ENCODE measurements around the gene SLX1B. TPM values are rescaled to one million over a fixed set of nuclear protein-coding genes. Genes with fewer than 3 reads are reported as not detected.
"Not testable (repeated sequence)": the region's sequence is repeated elsewhere in the genome, so short reads cannot be mapped to it uniquely, and the experiment has no call there.

The SLX1B gene
- 10 to 100 TPM in 4 of 6 donors, 1 to 10 TPM in 1, not detected in 1; 9.6 to 28.0 (median 12.3) TPM for total RNA-seq

DNA sequence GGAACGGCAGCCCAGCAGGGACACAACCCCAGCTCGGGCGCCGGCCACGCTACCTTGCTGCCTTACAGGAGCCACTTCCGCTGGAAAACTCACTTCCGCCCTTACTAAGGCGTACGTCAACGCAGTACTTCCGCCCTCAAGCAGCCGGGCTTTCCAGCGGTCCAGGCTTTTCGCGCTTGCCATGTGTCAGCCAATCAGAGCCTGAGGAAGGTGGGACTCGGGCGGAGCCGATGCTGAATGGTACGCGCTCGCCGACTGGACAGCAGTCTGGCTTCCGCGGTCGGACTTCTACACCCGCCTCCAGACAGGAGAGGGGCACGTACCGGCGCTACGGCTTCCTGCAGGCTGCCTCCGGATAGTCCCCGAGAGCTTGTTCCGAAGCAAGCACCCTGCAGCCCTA lies at the start of gene SLX1B, which contains the start of gene BOLA2:
Gene SLX1B, plus strand, starts transcription at position 265 of the 400 bp plus-strand sequence.
Gene BOLA2, minus strand, starts transcription at position 83 of the 400 bp plus-strand sequence. CDS start 98 bp downstream, outside the sequence.
- H3K4me3 ChIP-seq, H3K36me3 ChIP-seq, H3K27ac ChIP-seq, H3K27me3 ChIP-seq, H3K9me3 ChIP-seq, DNase-seq, H3K4me1 ChIP-seq: not testable (repeated sequence)
- ATAC-seq (ENCODE audit: low FRiP score in 2 of 2), result peak; percentile 98
- WGBS, 2 donors, result no CpG with 5 or more reads among the region's 33 CpGs

DNA sequence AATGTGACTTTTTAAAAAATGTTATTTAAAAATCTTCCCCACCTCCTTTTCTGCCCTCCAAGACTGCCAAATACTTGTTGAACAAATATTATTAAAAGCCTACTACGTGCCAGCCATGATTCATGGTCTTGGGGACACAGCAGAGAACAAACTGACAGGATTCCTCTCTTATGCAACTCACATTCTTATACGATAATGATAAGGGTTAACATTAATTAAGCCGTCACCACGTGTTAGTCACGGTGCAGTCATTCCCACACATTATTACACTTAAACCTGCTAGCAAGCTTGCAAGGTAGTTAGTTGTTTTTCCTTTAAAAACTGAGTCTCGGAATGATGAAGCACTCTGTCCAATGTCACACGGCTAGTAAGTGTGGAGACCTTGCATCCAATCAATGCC lies 49.1 kb upstream of the SLX1B start:
- H3K27me3 ChIP-seq; H3K9me3 ChIP-seq; DNase-seq; H3K36me3 ChIP-seq; H3K4me1 ChIP-seq; H3K4me3 ChIP-seq; H3K27ac ChIP-seq; ATAC-seq (ENCODE audit: low FRiP score in 2 of 2): not testable (repeated sequence)
- 76 to 88% methylated on average over 5 to 7 of the region's 7 CpGs for WGBS, 2 donors

DNA sequence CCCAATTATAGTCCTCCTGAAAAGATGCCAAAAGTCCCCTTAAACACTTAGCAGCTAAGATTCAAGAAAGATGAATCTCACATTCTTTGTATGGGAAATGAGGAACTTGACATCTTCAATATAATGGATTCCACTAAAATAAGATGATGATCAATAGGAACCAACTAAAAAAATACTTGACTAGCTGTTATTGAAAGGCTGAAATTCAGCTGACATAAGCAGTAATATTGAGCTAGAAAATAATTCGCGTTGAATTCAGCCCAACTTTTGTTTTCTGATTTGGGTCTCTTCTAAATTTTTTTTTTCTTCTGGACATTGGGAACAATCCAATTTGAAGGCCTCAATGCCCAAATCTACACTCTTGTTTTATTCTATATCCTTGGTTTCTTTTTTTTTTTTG lies 30.7 kb upstream of the SLX1B start:
- not testable (repeated sequence) for H3K27me3 ChIP-seq; DNase-seq; ATAC-seq (ENCODE audit: low FRiP score in 2 of 2); H3K4me3 ChIP-seq; H3K9me3 ChIP-seq; H3K36me3 ChIP-seq; H3K27ac ChIP-seq; H3K4me1 ChIP-seq
- WGBS, 2 donors, result 99 to 100% methylated on average over 2 of the region's 2 CpGs

DNA sequence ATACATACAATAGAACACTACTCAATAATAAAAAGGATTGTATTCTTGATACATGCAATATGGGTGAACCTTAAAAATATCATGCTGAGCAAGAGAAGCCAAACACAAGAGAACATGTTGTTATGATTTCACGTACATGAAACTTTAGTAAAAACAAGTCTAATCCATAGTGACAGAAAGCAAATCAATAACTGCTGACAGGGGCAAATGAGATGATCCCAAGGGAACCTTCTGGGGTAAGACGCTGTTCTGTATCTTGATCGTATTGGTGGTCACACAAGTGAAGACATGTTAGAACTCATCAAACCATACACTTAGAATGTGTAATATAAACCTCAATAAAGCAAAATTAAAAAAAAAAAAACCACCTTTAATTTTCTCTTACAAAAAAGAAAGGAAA lies 28.9 kb upstream of the SLX1B start:
- DNase-seq; H3K9me3 ChIP-seq; H3K27me3 ChIP-seq; H3K4me3 ChIP-seq; H3K36me3 ChIP-seq; H3K27ac ChIP-seq; H3K4me1 ChIP-seq; ATAC-seq (ENCODE audit: low FRiP score in 2 of 2): not testable (repeated sequence)
- WGBS, 2 donors, result 93 to 94% methylated on average over 3 of the region's 3 CpGs

DNA sequence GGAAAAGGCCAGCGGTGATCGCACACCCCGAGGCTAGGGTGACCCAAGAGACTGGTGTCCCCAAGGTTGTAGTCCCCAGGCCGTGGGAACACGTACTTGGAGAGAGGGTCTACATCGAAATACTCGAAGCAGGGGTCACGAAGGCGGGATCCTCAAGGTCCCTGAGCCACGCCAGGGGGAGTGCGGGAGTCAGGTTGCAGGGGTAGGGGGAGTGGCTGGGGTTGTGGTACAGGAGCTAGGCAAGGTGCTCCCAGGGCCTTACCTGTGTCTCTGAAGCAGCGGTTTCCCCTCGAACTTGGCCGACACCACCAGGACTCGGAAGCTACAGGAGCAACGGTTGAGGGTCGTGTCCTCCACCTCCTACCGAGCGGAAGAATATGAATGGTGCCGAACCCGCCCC lies 579 bp upstream of the SLX1B start:
- not testable (repeated sequence) for DNase-seq, H3K9me3 ChIP-seq, H3K27me3 ChIP-seq, H3K4me1 ChIP-seq, H3K36me3 ChIP-seq, H3K27ac ChIP-seq, H3K4me3 ChIP-seq
- peak; percentile 4 to 23 for ATAC-seq (ENCODE audit: low FRiP score in 2 of 2)
- no CpG with 5 or more reads among the region's 21 CpGs for WGBS, 2 donors

DNA sequence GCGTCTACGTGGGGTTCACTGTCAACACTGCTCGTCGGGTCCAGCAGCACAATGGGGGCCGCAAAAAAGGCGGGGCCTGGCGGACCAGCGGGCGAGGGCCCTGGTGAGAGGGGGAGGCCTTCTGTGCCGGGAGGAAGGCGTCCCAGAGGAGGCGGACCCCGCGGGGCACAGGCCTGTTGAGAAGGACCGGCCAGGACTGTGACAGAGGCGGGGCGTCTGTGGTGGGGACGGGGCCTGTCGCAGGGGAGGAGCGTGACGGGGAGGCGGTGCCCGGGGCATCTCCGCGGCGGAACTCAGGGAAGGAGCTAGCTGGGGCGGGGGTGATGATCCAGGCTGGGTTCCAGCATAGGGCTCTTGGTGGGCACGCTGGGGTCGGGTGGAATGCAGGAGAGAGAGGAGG lies 495 bp downstream of the SLX1B start:
- WGBS, 2 donors, result no CpG with 5 or more reads among the region's 29 CpGs
- peak; percentile 92 to 94 for ATAC-seq (ENCODE audit: low FRiP score in 2 of 2)

DNA sequence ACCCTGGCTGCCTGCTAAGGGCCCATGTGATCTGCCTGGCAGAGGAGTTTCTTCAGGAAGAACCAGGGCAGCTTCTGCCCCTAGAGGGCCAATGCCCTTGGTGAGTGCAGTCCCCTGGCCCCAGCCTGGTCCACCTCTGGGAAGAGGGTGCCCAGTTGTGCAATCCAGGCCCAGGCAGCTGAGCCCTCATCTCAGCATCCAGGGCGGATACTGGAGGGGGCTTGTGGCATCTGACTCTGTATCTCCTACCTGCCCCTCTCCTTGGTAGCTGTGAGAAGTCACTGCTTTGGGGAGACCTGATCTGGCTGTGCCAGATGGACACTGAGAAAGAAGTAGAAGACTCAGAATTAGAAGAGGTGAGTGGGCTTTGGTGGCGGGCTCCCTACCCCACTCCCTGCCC lies 3.3 kb downstream of the SLX1B start:
- DNase-seq, result peak in 1 of 2 donors; percentile 1
- ATAC-seq (ENCODE audit: low FRiP score in 2 of 2); H3K27me3 ChIP-seq; H3K36me3 ChIP-seq; H3K27ac ChIP-seq; H3K4me3 ChIP-seq; H3K9me3 ChIP-seq; H3K4me1 ChIP-seq: not testable (repeated sequence)
- WGBS, 2 donors, result no CpG with 5 or more reads among the region's 2 CpGs

More for the DNA sequence above, 495 bp downstream of the SLX1B start:
- H3K27me3 ChIP-seq, H3K9me3 ChIP-seq, H3K4me1 ChIP-seq, H3K36me3 ChIP-seq, DNase-seq, H3K4me3 ChIP-seq, H3K27ac ChIP-seq: not testable (repeated sequence)

DNA sequence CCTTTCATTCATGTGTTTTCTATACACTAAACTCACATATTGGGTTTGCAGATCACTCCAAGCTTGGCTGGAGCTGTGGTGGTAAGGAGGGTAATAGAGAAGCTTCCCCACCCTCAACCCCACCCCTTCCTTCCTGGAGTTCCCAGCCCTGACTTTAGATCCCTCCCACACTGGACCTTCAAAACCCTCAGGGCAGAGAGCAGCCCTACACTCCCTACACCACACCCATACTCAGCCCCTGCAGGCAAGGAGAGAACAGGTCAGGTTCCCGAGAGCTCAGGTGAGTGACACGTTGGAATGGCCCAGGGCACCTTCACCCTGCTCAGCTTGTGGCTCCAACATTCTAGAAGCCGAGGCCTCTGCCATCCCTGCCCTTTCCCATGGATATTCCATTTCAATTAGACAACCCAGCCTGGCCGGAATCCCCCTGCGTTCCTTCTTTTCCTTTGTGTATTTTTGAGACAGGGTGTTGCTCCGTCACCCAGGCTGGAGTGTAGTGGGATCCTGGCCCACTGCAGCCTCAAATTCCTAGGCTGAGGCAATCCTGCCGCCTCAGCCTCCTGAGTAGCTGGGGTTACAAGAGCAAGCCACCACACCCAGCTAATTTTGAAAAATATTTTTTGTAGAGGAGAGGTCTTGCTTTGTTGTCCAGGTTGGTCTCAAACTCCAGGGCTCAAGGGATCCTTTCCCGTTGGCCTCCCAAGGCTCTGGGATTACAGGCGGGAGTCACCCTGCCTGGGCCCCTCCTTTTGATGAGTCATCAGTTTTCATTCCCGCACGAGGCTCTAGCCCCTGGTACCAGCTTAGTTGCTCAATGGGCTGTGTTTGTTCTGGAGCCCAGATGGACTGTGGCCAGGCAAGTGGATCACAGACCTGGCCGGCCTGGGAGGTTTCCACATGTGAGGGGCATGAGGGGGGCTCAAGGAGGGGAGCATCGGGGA lies 5.6 kb downstream of the SLX1B start, which contains the start of gene SULT1A4:
Gene SULT1A4, plus strand, starts transcription at position 208 of the 941 bp plus-strand sequence. CDS start 1,473 bp downstream, outside the sequence.
- ATAC-seq (ENCODE audit: low FRiP score in 2 of 2), result peak; percentile 60 to 69
- H3K9me3 ChIP-seq, result not testable (repeated sequence)

DNA sequence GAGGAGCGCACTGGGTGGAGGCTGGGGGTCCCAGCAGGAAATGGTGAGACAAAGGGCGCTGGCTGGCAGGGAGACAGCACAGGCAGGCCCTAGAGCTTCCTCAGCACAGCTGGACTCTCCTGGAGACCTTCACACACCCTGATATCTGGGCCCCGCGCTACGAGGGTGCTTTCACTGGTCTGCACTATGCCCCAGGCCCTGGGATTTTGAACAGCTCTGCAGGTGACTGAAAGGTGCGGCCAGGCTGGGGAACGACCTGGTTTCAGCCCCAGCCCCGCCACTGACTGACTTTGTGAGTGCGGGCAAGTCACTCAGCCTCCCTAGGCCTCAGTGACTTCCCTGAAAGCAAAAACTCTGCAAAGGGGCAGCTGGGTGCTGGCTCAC lies 6.3 kb downstream of the SLX1B start:
- H3K4me1 ChIP-seq; ATAC-seq (ENCODE audit: low FRiP score in 2 of 2); H3K36me3 ChIP-seq; H3K9me3 ChIP-seq; H3K27ac ChIP-seq; DNase-seq; H3K27me3 ChIP-seq; H3K4me3 ChIP-seq: not testable (repeated sequence)
- WGBS, 2 donors, result no CpG with 5 or more reads among the region's 9 CpGs

More for the DNA sequence above, 5.6 kb downstream of the SLX1B start, which contains the start of gene SULT1A4:
- not testable (repeated sequence) for H3K4me1 ChIP-seq, H3K36me3 ChIP-seq, H3K27ac ChIP-seq, H3K27me3 ChIP-seq, H3K4me3 ChIP-seq, DNase-seq
- WGBS, 2 donors, result no CpG with 5 or more reads among the region's 13 CpGs

DNA sequence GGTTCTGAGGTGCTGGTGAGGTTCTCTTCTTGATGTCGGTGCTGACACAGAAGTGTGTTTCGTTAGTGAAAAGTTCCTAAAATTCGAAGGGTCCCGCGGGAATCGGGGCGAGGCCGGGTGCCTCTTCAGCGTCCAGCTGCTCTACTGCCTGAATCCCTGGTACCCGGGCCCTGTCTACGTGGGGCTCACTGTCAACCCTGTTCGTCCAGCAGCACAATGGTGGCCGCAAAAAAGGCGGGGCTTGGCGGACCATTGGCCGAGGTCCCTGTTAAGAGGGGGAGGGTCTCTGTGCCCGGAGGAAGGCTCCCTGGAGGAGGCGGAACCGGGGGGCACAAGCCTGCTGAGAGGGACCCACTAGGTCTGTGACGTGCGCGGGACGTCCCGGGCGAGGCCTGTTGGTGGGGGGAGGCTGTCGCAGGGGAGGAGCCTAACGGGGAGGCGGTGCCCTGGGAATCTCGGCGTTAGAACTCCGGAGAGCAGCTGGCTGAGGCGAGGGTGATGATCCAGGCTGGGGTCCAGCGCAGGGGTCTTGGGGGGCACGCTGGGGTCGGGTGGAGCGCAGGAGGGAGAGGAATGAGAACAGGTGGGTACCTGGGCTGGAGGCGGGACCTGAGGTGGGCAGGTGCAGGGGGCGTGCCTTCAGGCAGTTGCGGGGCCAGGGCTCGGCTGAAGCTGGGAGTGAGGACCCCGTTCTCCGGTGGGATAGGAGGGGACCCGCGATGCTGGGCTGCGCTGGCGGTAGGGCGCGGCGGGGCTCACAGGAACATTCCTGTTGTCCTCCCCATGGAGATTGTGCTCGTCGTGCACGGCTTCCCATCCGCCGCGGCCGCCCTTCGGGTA lies 11.9 kb downstream of the SLX1B start:
- H3K4me3 ChIP-seq, H3K36me3 ChIP-seq, DNase-seq, H3K4me1 ChIP-seq, H3K27ac ChIP-seq, H3K27me3 ChIP-seq, H3K9me3 ChIP-seq: not testable (repeated sequence)
- peak; percentile 52 to 65 for ATAC-seq (ENCODE audit: low FRiP score in 2 of 2)
- no CpG with 5 or more reads among the region's 57 CpGs for WGBS, 2 donors

DNA sequence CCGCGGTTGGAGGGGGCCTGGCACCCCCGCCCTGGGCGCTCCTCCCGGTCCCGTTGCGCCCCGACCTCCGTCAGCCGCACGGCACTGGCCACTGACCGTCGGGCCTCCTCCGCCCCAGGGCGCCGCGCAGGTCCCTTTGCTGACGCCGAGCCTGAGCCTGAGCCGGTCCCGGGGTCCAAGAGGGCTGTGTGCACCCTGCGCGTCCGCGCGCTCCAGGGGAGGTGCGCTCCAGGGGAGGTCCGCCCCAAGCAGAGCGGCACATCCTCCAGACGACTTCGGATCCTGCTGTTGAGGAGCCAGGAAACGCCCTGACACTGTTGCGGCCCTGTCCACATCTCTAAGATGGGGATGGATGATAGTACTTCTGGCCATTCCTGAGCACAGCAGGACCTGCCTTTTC lies 12.6 kb downstream of the SLX1B start:
- peak in 1 of 2 donors; percentile 32 for ATAC-seq (ENCODE audit: low FRiP score in 2 of 2)
- not testable (repeated sequence) for H3K27ac ChIP-seq, H3K27me3 ChIP-seq, H3K4me3 ChIP-seq, H3K36me3 ChIP-seq, H3K4me1 ChIP-seq, H3K9me3 ChIP-seq, DNase-seq
- no CpG with 5 or more reads among the region's 33 CpGs for WGBS, 2 donors

DNA sequence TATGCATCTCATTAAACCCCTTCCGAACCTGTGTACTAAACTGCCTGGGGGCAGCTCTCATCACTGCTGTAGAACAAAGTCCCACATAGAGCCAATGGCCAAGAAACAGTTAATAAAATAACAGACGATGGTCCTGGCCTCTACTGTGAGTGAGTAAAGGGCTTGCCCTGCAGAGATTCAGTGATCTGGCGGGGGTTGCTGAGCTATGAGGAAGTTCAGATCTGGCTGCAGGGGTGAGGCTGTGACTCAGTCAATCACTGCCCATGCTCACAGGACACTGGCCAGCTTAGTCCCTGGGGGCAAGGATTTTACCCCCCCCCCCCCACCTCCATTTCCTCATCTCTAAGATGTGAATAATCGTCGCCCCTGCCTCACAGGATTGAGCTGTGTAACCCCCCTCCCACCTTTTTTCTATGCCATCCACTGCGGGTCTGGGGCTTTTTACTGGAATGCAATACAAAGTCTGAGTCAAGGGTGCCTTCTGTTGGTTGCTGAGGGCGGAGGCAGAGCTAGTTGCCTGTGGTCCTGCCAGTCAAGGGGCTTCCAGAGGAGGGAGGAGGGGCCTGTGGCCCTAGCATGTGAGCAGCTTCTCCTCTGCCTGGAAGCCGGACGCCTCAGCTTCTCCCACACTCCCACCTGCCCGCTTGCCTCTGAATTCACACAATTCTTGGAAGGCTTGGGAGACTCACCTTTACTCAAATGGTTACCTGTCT lies 13.5 kb downstream of the SLX1B start:
- DNase-seq, result not testable (repeated sequence)
- WGBS, 2 donors, result no CpG with 5 or more reads among the region's 10 CpGs
- ATAC-seq (ENCODE audit: low FRiP score in 2 of 2), result peak in 1 of 2 donors; percentile 50

More for the DNA sequence above, 13.5 kb downstream of the SLX1B start:
- H3K9me3 ChIP-seq, H3K4me1 ChIP-seq, H3K36me3 ChIP-seq, H3K27me3 ChIP-seq, H3K27ac ChIP-seq, H3K4me3 ChIP-seq: not testable (repeated sequence)

Measured in upper lobe of left lung (tissue), 6 donors.